Measurements from ENCODE around the gene MCRIP2. TPM values are rescaled to one million over a fixed set of nuclear protein-coding genes. Genes with fewer than 3 reads are reported as not detected.

Gene MCRIP2
- total RNA-seq, 6 experiments from 2014 or later, result 48.8 to 130 (median 76.7) TPM

GRCh38 chr16:638034-638543, 3.5 kb upstream of the MCRIP2 start:
- peaks cover 0 to 19% (median 0%) of the 10 kb centered on the region in 4 donors for H3K4me1 ChIP-seq
- no peak for ATAC-seq
- TF ChIP-seq POLR2A (IDR thresholded peaks at IDR 0.05), result no peak
- TF ChIP-seq CTCF (IDR thresholded peaks at IDR 0.05), result no peak

GRCh38 chr16:638836-639235, 2.8 kb upstream of the MCRIP2 start:
- no peaks in the 10 kb centered on the region for H3K27me3 ChIP-seq
- peaks cover 0 to 26% (median 0%) of the 10 kb centered on the region in 4 donors for H3K4me1 ChIP-seq
- intact Hi-C loops (cut with DNase I), result loop anchor here in 1 of 2 donors (10.0 kb wide), 1 partner anchor 54 kb away; no protein-coding TSS in a partner anchor
- ATAC-seq, result no peak
- DNase-seq, result no peak
- no peak overlapping the region for H3K27ac ChIP-seq
- no CpG with 5 or more reads among the region's 9 CpGs for WGBS (ENCODE audit: insufficient coverage, low coverage, low lambda C conversion rate, missing lambda C conversion rate)
- H3K9me3 ChIP-seq, result no peaks in the 10 kb centered on the region
- H3K4me3 ChIP-seq, result no peak overlapping the region
- no peaks in the 10 kb centered on the region for H3K36me3 ChIP-seq
- TF ChIP-seq POLR2A (IDR thresholded peaks at IDR 0.05) (no peak), CTCF (IDR thresholded peaks at IDR 0.05) (no peak)

More at GRCh38 chr16:638034-638543, 3.5 kb upstream of the MCRIP2 start:
- intact Hi-C loops (cut with DNase I), result loop anchor here in 1 of 2 donors (10.0 kb wide), 1 partner anchor 53 kb away; no protein-coding TSS in a partner anchor
- Histone ChIP-seq H3K27ac (peak overlapping the region in 1 of 3 donors; percentile 59), H3K4me3 (no peak overlapping the region), H3K27me3 (no peaks in the 10 kb centered on the region), H3K9me3 (no peaks in the 10 kb centered on the region), H3K36me3 (no peaks in the 10 kb centered on the region)
- WGBS (ENCODE audit: insufficient coverage, low coverage, low lambda C conversion rate, missing lambda C conversion rate), result 82% methylated on average over 3 of the region's 15 CpGs
- no peak for DNase-seq

- no peak overlapping the region for H3K4me3 ChIP-seq
- H3K4me1 ChIP-seq, result peaks cover 0 to 34% (median 2%) of the 10 kb centered on the region in 4 donors
- no peak for ATAC-seq
- no peaks in the 10 kb centered on the region for H3K36me3 ChIP-seq
- DNase-seq, result no peak
- intact Hi-C loops (cut with DNase I), result no loop called here
- H3K27me3 ChIP-seq, result no peaks in the 10 kb centered on the region
- no peak overlapping the region for H3K27ac ChIP-seq
- H3K9me3 ChIP-seq, result no peaks in the 10 kb centered on the region
- no peak for TF ChIP-seq POLR2A (IDR thresholded peaks at IDR 0.05)
- TF ChIP-seq CTCF (IDR thresholded peaks at IDR 0.05), result no peak
- no CpG with 5 or more reads among the region's 5 CpGs for WGBS (ENCODE audit: insufficient coverage, low coverage, low lambda C conversion rate, missing lambda C conversion rate)
Measured at GRCh38 chr16:640614-641013, 1.0 kb upstream of the MCRIP2 start.

GRCh38 chr16:642189-643049, 791 bp downstream of the MCRIP2 start:
- WGBS (ENCODE audit: insufficient coverage, low coverage, low lambda C conversion rate, missing lambda C conversion rate), result 3% methylated on average over 12 of the region's 72 CpGs
- TF ChIP-seq POLR2A (IDR thresholded peaks at IDR 0.05) (peak; percentile 6), CTCF (IDR thresholded peaks at IDR 0.05) (no peak)
- intact Hi-C loops (cut with DNase I), result no loop called here
- peak overlapping the region; percentile 74 to 93 (median 91) for H3K4me3 ChIP-seq
- peaks cover 0 to 49% (median 11%) of the 10 kb centered on the region in 4 donors for H3K4me1 ChIP-seq
- H3K27me3 ChIP-seq, result no peaks in the 10 kb centered on the region
- peak overlapping the region; percentile 80 to 92 (median 83) for H3K27ac ChIP-seq
- no peaks in the 10 kb centered on the region for H3K36me3 ChIP-seq
- DNase-seq, result peak; percentile 83 to 89 (median 87)
- peak; percentile 29 to 57 (median 50) for ATAC-seq
- no peaks in the 10 kb centered on the region for H3K9me3 ChIP-seq

Data from right lobe of liver (tissue), 6 donors.